ENCODE measurements around the gene RCAN2.

Gene RCAN2

GRCh38 chr6:46175446-46175845, 315.8 kb downstream of the RCAN2 start:
- DNase-seq (ENCODE audit: low spot score), result no peak
- H3K4me3 ChIP-seq, result no peak overlapping the region
- no peak for TF ChIP-seq CTCF (IDR thresholded peaks at IDR 0.05)
- H3K27ac ChIP-seq, result no peak overlapping the region

- no peak for DNase-seq (ENCODE audit: low spot score)
- Histone ChIP-seq H3K27ac (no peak overlapping the region), H3K4me3 (no peak overlapping the region)
- no peak for TF ChIP-seq CTCF (IDR thresholded peaks at IDR 0.05)
These were observed 316.3 kb downstream of the RCAN2 start for GRCh38 chr6:46174904-46175303.

GRCh38 chr6:46172176-46172575, 319.1 kb downstream of the RCAN2 start:
- H3K27ac ChIP-seq, result no peak overlapping the region

More at GRCh38 chr6:46172176-46172575, 319.1 kb downstream of the RCAN2 start:
- no peak overlapping the region for H3K4me3 ChIP-seq
- no peak for TF ChIP-seq CTCF (IDR thresholded peaks at IDR 0.05)
- DNase-seq (ENCODE audit: low spot score), result no peak

Measured in coronary artery (tissue), 2 donors.